Astrocyte (in vitro differentiated cells and primary cell): ENCODE measurements around the gene ZNF649. TPM values are rescaled to one million over a fixed set of nuclear protein-coding genes. Genes with fewer than 3 reads are reported as not detected.

Experiments used
- DNase-seq: peaks from one replicate; pipeline ENCODE4 v3.0.0-alpha.2; 2010; ENCODE audit warnings: low read depth
- FAIRE-seq: peaks from 2 replicates; lab custom pipeline; 2011; peaks lifted over from hg19 to GRCh38; lab: Jason Lieb, UNC
- H2AFZ ChIP-seq: 2 replicates; pipeline ENCODE4 v1.6.0; 2012; ENCODE audit warnings: low read depth, low read length, inconsistent platforms
- H3K27ac ChIP-seq: 2 replicates; pipeline ENCODE4 v1.5.1; 2011; ENCODE audit warnings: low read depth, low read length, inconsistent platforms
- H3K27me3 ChIP-seq: 2 replicates; pipeline ENCODE4 v1.6.0; 2011; ENCODE audit warnings: low read length, inconsistent platforms; ENCODE audit not compliant: insufficient read depth
- H3K36me3 ChIP-seq: 2 replicates; pipeline ENCODE4 v1.5.1; 2011; ENCODE audit warnings: low read length, inconsistent platforms; ENCODE audit not compliant: insufficient read depth
- H3K4me1 ChIP-seq: 2 replicates; pipeline ENCODE4 v1.5.1; 2011; ENCODE audit warnings: low read length, inconsistent platforms; ENCODE audit not compliant: insufficient read depth
- H3K4me2 ChIP-seq: 2 replicates; pipeline ENCODE4 v1.6.0; 2012; ENCODE audit warnings: low read length, inconsistent platforms
- H3K4me3 ChIP-seq: 2 replicates; pipeline ENCODE4 v1.5.1; 2011; ENCODE audit warnings: low read depth, mild to moderate bottlenecking, low read length, inconsistent platforms; ENCODE audit not compliant: insufficient read depth
- H3K79me2 ChIP-seq: 2 replicates; pipeline ENCODE4 v1.6.0; 2012; ENCODE audit warnings: mild to moderate bottlenecking, low read length, inconsistent platforms; ENCODE audit not compliant: insufficient read depth
- H3K9ac ChIP-seq: 2 replicates; pipeline ENCODE4 v1.6.0; 2012; ENCODE audit warnings: mild to moderate bottlenecking, low read length, inconsistent platforms
- H3K9me3 ChIP-seq: 2 replicates; pipeline ENCODE4 v1.5.1; 2012; ENCODE audit warnings: low read depth, mild to moderate bottlenecking, low read length, inconsistent platforms; ENCODE audit not compliant: insufficient read depth
- H4K20me1 ChIP-seq: 2 replicates; pipeline ENCODE4 v1.6.0; 2012; ENCODE audit warnings: low read length, inconsistent platforms; ENCODE audit not compliant: insufficient read depth
- H3K27ac Mint-ChIP-seq: one replicate; pipeline ENCODE4 v1.8.0; 2021; ENCODE audit warnings: mild to moderate bottlenecking, mixed read lengths; ENCODE audit not compliant: unreplicated experiment
- H3K27me3 Mint-ChIP-seq: one replicate; pipeline ENCODE4 v1.8.0; 2021; ENCODE audit warnings: low read depth, mixed read lengths; ENCODE audit not compliant: unreplicated experiment
- H3K36me3 Mint-ChIP-seq: one replicate; pipeline ENCODE4 v1.8.0; 2021; ENCODE audit warnings: low read depth, mixed read lengths; ENCODE audit not compliant: unreplicated experiment
- H3K4me1 Mint-ChIP-seq: one replicate; pipeline ENCODE4 v1.8.0; 2021; ENCODE audit warnings: low read depth, mixed read lengths; ENCODE audit not compliant: unreplicated experiment
- H3K4me3 Mint-ChIP-seq: one replicate; pipeline ENCODE4 v1.8.0; 2021; ENCODE audit warnings: mild to moderate bottlenecking, moderate library complexity, mixed read lengths; ENCODE audit not compliant: unreplicated experiment
- H3K9me3 Mint-ChIP-seq: one replicate; pipeline ENCODE4 v1.8.0; 2021; ENCODE audit warnings: mild to moderate bottlenecking, mixed read lengths; ENCODE audit not compliant: unreplicated experiment
- EZH2 ChIP-seq: IDR thresholded peaks from 2 replicates; pipeline ENCODE4 v1.6.1; 2012; ENCODE audit warnings: mild to moderate bottlenecking, low read length, inconsistent platforms; ENCODE audit not compliant: insufficient read depth
- total RNA-seq: library from RNA; stranded (reverse); gene quantifications from 2 replicates; pipeline ENCODE4 v1.2.1, GENCODE V29; 2021
- TF ChIP-seq, protein P1 (sequence below): IDR thresholded peaks from 2 replicates; pipeline ENCODE4 v1.5.1; 2011; ENCODE audit warnings: low read depth, mild to moderate bottlenecking, inconsistent platforms, low read length, moderate library complexity; ENCODE audit not compliant: insufficient read depth

The ZNF649 gene
- total RNA-seq, 1 donor from 2014 or later: 13.8 TPM

GRCh38 chr19:51931921-51932320 is 27.1 kb upstream of the ZNF649 start:
- H3K27me3 ChIP-seq: no peaks in the 10 kb centered on the region
- FAIRE-seq (no peak), DNase-seq (no peak)
- H3K36me3 Mint-ChIP-seq: peaks cover 62% of the 10 kb centered on the region
- H3K4me3 ChIP-seq: no peak overlapping the region
- H3K27ac Mint-ChIP-seq: no peak overlapping the region
- peaks cover 4% of the 10 kb centered on the region for H3K4me1 Mint-ChIP-seq
- peaks cover 11% of the 10 kb centered on the region for H3K9me3 ChIP-seq
- peaks cover 24% of the 10 kb centered on the region for H3K9me3 Mint-ChIP-seq
- H3K79me2 ChIP-seq: peaks cover 13% of the 10 kb centered on the region
- H3K4me1 ChIP-seq: no peaks in the 10 kb centered on the region
- H2AFZ ChIP-seq: no peak overlapping the region
- no peak overlapping the region for H3K4me2 ChIP-seq
- no peak overlapping the region for H3K27ac ChIP-seq
- TF ChIP-seq EZH2: no peak
- TF ChIP-seq, protein P1, sequence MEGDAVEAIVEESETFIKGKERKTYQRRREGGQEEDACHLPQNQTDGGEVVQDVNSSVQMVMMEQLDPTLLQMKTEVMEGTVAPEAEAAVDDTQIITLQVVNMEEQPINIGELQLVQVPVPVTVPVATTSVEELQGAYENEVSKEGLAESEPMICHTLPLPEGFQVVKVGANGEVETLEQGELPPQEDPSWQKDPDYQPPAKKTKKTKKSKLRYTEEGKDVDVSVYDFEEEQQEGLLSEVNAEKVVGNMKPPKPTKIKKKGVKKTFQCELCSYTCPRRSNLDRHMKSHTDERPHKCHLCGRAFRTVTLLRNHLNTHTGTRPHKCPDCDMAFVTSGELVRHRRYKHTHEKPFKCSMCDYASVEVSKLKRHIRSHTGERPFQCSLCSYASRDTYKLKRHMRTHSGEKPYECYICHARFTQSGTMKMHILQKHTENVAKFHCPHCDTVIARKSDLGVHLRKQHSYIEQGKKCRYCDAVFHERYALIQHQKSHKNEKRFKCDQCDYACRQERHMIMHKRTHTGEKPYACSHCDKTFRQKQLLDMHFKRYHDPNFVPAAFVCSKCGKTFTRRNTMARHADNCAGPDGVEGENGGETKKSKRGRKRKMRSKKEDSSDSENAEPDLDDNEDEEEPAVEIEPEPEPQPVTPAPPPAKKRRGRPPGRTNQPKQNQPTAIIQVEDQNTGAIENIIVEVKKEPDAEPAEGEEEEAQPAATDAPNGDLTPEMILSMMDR: no peak
- no peaks in the 10 kb centered on the region for H3K27me3 Mint-ChIP-seq
- no peaks in the 10 kb centered on the region for H4K20me1 ChIP-seq
- H3K9ac ChIP-seq: no peak overlapping the region
- peaks cover 12% of the 10 kb centered on the region for H3K36me3 ChIP-seq
- H3K4me3 Mint-ChIP-seq: no peak overlapping the region

DNA sequence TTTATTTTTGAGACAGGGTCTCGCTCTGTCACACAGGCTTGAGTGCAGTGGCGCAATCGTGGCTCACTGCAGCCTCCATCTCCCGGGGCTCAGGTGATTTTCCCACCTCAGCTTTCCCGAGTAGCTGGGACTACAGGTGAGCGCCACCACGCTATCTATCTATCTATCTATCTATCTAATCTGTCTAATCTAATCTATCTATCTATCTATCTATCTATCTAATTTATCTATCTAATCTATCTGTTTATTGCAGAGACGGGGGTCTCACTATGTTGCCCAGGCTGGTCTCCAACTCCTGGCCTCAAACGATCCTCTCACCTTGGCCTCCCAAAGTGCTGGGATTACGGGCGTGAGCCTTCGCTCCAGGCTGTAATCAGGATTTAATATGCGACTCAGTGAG is 23.0 kb upstream of the ZNF649 start:
- H3K9me3 ChIP-seq: peaks cover 6% of the 10 kb centered on the region
- H3K4me3 ChIP-seq: peak overlapping the region; percentile 91
- H3K9ac ChIP-seq: peak overlapping the region; percentile 87
- peak overlapping the region; percentile 99 for H2AFZ ChIP-seq
- peaks cover 40% of the 10 kb centered on the region for H3K9me3 Mint-ChIP-seq
- no peak overlapping the region for H3K27ac ChIP-seq
- TF ChIP-seq, protein P1: no peak
- TF ChIP-seq EZH2: no peak
- no peak for FAIRE-seq
- peaks cover 5% of the 10 kb centered on the region for H3K36me3 ChIP-seq
- H3K4me2 ChIP-seq: peak overlapping the region; percentile 88
- H3K79me2 ChIP-seq: peaks cover 13% of the 10 kb centered on the region
- peaks cover 35% of the 10 kb centered on the region for H3K36me3 Mint-ChIP-seq
- H4K20me1 ChIP-seq: no peaks in the 10 kb centered on the region
- H3K4me1 ChIP-seq: no peaks in the 10 kb centered on the region
- peaks cover 4% of the 10 kb centered on the region for H3K4me1 Mint-ChIP-seq
- DNase-seq: no peak
- H3K27ac Mint-ChIP-seq: peak overlapping the region; percentile 99
- peak overlapping the region; percentile 100 for H3K4me3 Mint-ChIP-seq
- no peaks in the 10 kb centered on the region for H3K27me3 ChIP-seq
- no peaks in the 10 kb centered on the region for H3K27me3 Mint-ChIP-seq
